Osteocyte (in vitro differentiated cells): Measurements from ENCODE around the gene ATOX1. TPM values are rescaled to one million over a fixed set of nuclear protein-coding genes. Genes with fewer than 3 reads are reported as not detected.
A peak's percentile ranks its signal among the peaks of the same experiment; 100 is the strongest.
"Not testable (repeated sequence)": the region's sequence is repeated elsewhere in the genome, so short reads cannot be mapped to it uniquely, and the experiment has no call there.

ENCODE experiments used
- DNase-seq: peaks from one replicate; pipeline ENCODE4 v3.0.0; 2021; ENCODE audit warnings: mixed read lengths; ENCODE audit not compliant: unreplicated experiment; ENCODE audit errors: extremely low spot score
- H3K27ac Mint-ChIP-seq: one replicate; pipeline ENCODE4 v1.8.0; 2021; ENCODE audit warnings: mild to moderate bottlenecking, mixed read lengths; ENCODE audit not compliant: unreplicated experiment
- H3K27me3 Mint-ChIP-seq: one replicate; pipeline ENCODE4 v1.8.0; 2021; ENCODE audit warnings: mixed read lengths; ENCODE audit not compliant: unreplicated experiment
- H3K36me3 Mint-ChIP-seq: one replicate; pipeline ENCODE4 v1.8.0; 2021; ENCODE audit warnings: mixed read lengths; ENCODE audit not compliant: unreplicated experiment
- H3K4me1 Mint-ChIP-seq: one replicate; pipeline ENCODE4 v1.8.0; 2021; ENCODE audit warnings: mixed read lengths; ENCODE audit not compliant: unreplicated experiment
- H3K4me3 Mint-ChIP-seq: one replicate; pipeline ENCODE4 v1.8.0; 2021; ENCODE audit warnings: mild to moderate bottlenecking, moderate library complexity, mixed read lengths; ENCODE audit not compliant: unreplicated experiment
- H3K9me3 Mint-ChIP-seq: one replicate; pipeline ENCODE4 v1.8.0; 2021; ENCODE audit warnings: mixed read lengths; ENCODE audit not compliant: unreplicated experiment
- CTCF ChIP-seq: fragments of 200-600 bp; sonication (generic); IDR thresholded peaks from 2 replicates; pipeline ENCODE4 v1.5.0; 2021; ENCODE audit warnings: antibody characterized with exemption, mild to moderate bottlenecking, moderate library complexity
- total RNA-seq: library from RNA; stranded (reverse); gene quantifications from 2 replicates; pipeline ENCODE4 v1.2.1, GENCODE V29; 2021

The ATOX1 gene
- total RNA-seq, 1 donor from 2014 or later: 104 TPM

GRCh38 chr5:151700820-151701219 lies 57.6 kb downstream of the ATOX1 start:
- peaks cover 43% of the 10 kb centered on the region for H3K4me1 Mint-ChIP-seq
- H3K4me3 Mint-ChIP-seq: no peak overlapping the region
- no peaks in the 10 kb centered on the region for H3K9me3 Mint-ChIP-seq
- no peak for TF ChIP-seq CTCF
- no peaks in the 10 kb centered on the region for H3K36me3 Mint-ChIP-seq
- peak overlapping the region; percentile 100 for H3K27ac Mint-ChIP-seq
- H3K27me3 Mint-ChIP-seq: no peaks in the 10 kb centered on the region
- DNase-seq: no peak

- H3K27ac Mint-ChIP-seq: peak overlapping the region; percentile 100
Observed at GRCh38 chr5:151700296-151700695, 58.1 kb downstream of the ATOX1 start.

DNA sequence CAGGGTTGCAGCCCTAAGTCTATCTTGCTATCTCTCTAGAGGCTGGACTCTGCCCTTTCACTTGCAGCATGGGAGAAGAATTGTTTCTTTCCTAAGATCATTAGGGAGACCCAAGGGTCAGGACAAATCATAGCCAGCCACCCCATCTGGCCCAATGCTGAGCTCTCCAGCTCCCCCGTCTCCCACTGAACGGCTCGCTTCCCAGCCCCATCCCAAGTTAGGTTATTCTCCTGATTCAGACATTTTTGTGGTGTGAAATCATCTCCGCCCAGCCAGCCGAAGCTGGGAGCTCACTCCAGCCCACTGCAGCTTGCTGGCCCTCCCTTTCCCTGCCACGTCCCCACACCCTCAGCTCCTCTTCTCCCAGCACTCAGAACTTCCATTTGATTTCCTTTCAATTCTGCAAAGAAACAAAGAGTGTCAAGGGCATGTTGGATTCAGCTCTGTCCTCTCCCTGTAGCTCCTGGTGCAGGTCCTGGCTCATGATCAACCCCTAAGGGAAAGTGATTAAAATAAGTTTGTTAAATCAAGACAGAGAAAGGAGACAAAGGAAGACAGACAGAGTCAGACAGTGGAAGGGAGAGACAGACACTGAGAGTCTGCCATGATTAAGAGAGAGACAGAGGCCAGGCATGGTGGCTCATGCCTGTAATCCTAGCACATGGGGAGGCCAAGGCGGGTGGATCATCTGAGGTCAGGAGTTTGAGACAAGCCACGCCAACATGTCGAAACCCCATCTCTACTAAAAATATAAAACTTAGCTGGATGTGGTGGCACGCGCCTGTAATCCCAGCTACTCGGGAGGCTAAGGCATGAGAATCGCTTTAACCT lies 59.1 kb downstream of the ATOX1 start:
- H3K36me3 Mint-ChIP-seq: no peaks in the 10 kb centered on the region
- no peaks in the 10 kb centered on the region for H3K9me3 Mint-ChIP-seq
- H3K27ac Mint-ChIP-seq: peak overlapping the region; percentile 100
- peak; percentile 91 for DNase-seq
- peaks cover 47% of the 10 kb centered on the region for H3K4me1 Mint-ChIP-seq
- no peaks in the 10 kb centered on the region for H3K27me3 Mint-ChIP-seq
- H3K4me3 Mint-ChIP-seq: peak overlapping the region; percentile 45
- no peak for TF ChIP-seq CTCF

More at GRCh38 chr5:151700296-151700695, 58.1 kb downstream of the ATOX1 start:
- Mint-ChIP-seq H3K4me3 (no peak overlapping the region), H3K27me3 (no peaks in the 10 kb centered on the region), H3K4me1 (peaks cover 47% of the 10 kb centered on the region), H3K36me3 (no peaks in the 10 kb centered on the region), H3K9me3 (no peaks in the 10 kb centered on the region)
- no peak for DNase-seq
- no peak for TF ChIP-seq CTCF

GRCh38 chr5:151698081-151698480 lies 60.4 kb downstream of the ATOX1 start:
- not testable (repeated sequence) for H3K36me3 Mint-ChIP-seq, DNase-seq, H3K27me3 Mint-ChIP-seq, H3K4me3 Mint-ChIP-seq, H3K9me3 Mint-ChIP-seq
- H3K4me1 Mint-ChIP-seq: peaks cover 49% of the 10 kb centered on the region
- peak overlapping the region; percentile 80 for H3K27ac Mint-ChIP-seq

DNA sequence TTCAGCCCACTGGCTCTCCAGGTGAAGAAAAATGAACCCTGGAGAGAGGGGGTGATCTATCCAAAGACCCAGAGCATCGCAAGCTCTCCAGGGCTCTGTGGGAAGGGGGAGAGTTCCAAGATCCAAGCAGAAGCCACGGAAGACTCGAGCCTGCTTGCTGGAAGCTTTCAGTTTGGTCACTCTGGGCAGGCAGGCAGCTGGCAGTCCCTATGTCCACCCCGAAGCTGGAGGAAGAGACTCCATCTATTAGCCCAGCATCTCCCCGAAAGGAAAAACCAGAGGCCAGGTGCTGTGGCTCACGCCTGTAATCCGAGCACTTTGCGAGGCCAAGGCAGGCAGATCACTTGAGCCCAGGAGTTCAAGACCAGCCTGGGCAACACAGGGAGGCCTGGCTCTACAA lies 61.0 kb downstream of the ATOX1 start:
- Mint-ChIP-seq H3K4me1 (peaks cover 52% of the 10 kb centered on the region), H3K27me3 (no peaks in the 10 kb centered on the region)

More for the DNA sequence above, 61.0 kb downstream of the ATOX1 start:
- Mint-ChIP-seq H3K4me3 (no peak overlapping the region), H3K27ac (peak overlapping the region; percentile 80), H3K9me3 (no peaks in the 10 kb centered on the region), H3K36me3 (no peaks in the 10 kb centered on the region)
- no peak for DNase-seq
- no peak for TF ChIP-seq CTCF
